GM12878 (cell line): ENCODE data around the gene FREM3. TPM values are rescaled to one million over a fixed set of nuclear protein-coding genes. Genes with fewer than 3 reads are reported as not detected.

Source experiments
- BCL11A ChIP-seq: IDR thresholded peaks from 2 replicates; pipeline ENCODE4 v1.6.1; 2011; ENCODE audit warnings: low read depth, low read length
- BMI1 ChIP-seq: fragments of 450-650 bp; IDR thresholded peaks from 2 replicates; pipeline ENCODE4 v1.6.1; 2016; ENCODE audit warnings: mild to moderate bottlenecking, moderate library complexity, borderline replicate concordance
- HCFC1 ChIP-seq: fragments of 150-350 bp; IDR thresholded peaks from 2 replicates; pipeline ENCODE4 v1.6.1; 2014; ENCODE audit warnings: low read length
- IKZF1 ChIP-seq: fragments of 450-650 bp; conservative IDR thresholded peaks from 2 replicates; pipeline ENCODE4 v1.6.1; 2017; ENCODE audit warnings: antibody characterized with exemption, mild to moderate bottlenecking
- KAT2A ChIP-seq: conservative IDR thresholded peaks from 2 replicates; pipeline ENCODE4 v1.6.1; 2011; ENCODE audit warnings: low read depth, low read length; ENCODE audit not compliant: control insufficient read depth
- NFXL1 ChIP-seq: fragments of 450-650 bp; IDR thresholded peaks from 2 replicates; pipeline ENCODE4 v1.6.1; 2017; ENCODE audit warnings: antibody characterized with exemption, mild to moderate bottlenecking, borderline replicate concordance
- SMAD1 ChIP-seq: fragments of 450-650 bp; IDR thresholded peaks from 2 replicates; pipeline ENCODE4 v1.6.1; 2018; ENCODE audit warnings: mild to moderate bottlenecking, low read depth; ENCODE audit not compliant: partially characterized antibody
- ZNF384 ChIP-seq: IDR thresholded peaks from 2 replicates; pipeline ENCODE4 v1.6.1; 2012; ENCODE audit warnings: low read depth, mild to moderate bottlenecking, low read length, improper control_type of control experiment, borderline replicate concordance
- polyA plus RNA-seq, 11 experiments: library from polyadenylated mRNA; depleted of rRNA in 4 of 11; unstranded in 6 of 11; stranded (reverse) in 5 of 11; fragments of >200 nt; fragmentation: Nextera tagmentation in 4 of 11; fragmentation: Illumina TruSeq in 1 of 11; extraction: Ambion mirVana in 4 of 11; extraction: Trizol in 1 of 11; gene quantifications; 1 replicate in 1 of 11; 2 replicates in 10 of 11; pipeline versions ENCODE4 v1.2.1 to v1.2.3, GENCODE V29; 2011 to 2016; ENCODE audit warnings: inconsistent platforms in 2 of 11, missing spikeins in 2 of 11, low read depth in 1 of 11
- total RNA-seq, 4 experiments: library from RNA; depleted of rRNA in 3 of 4; stranded (reverse); fragments of >200 nt in 3 of 4; fragmentation: Illumina TruSeq in 1 of 4; extraction: Trizol in 1 of 4; gene quantifications; 2 replicates each; pipeline versions ENCODE4 v1.2.1 to v1.2.3, GENCODE V29; 2013 to 2021
- TF ChIP-seq, protein P1 (sequence below): IDR thresholded peaks from 2 replicates; pipeline ENCODE4 v1.6.1; 2012; ENCODE audit warnings: improper control_type of control experiment, low read depth, low read length; ENCODE audit not compliant: insufficient replicate concordance
- TF ChIP-seq, protein P2 (sequence below): fragments of 450-650 bp; IDR thresholded peaks from 2 replicates; pipeline ENCODE4 v1.6.1; 2016; ENCODE audit warnings: mild to moderate bottlenecking

FREM3 gene
- total and polyA plus RNA-seq, 10 of the 15 experiments (the other 5 are each of a cell fraction or from before 2014, with no cell fraction given) = not detected

DNA sequence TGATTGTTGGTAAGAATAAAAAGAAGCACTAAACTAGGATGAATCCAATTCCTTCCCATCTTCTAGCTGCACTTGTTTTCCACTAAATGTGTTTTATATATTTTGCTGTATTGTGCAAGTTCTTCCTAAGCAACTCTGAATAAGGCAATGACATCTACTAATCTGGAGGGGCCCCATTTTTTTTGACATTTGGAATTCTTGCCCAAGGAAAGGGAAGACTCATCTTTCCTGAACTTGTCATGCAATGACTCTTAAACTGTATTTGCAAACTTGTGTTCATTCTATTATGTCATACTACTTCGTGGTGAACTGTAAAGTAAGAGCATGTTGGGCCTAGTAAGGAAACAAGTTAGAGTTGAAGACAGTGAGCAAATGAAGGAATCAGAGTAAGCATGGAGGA is 45.9 kb downstream of the FREM3 start (continued):
- TF ChIP-seq, protein P1, sequence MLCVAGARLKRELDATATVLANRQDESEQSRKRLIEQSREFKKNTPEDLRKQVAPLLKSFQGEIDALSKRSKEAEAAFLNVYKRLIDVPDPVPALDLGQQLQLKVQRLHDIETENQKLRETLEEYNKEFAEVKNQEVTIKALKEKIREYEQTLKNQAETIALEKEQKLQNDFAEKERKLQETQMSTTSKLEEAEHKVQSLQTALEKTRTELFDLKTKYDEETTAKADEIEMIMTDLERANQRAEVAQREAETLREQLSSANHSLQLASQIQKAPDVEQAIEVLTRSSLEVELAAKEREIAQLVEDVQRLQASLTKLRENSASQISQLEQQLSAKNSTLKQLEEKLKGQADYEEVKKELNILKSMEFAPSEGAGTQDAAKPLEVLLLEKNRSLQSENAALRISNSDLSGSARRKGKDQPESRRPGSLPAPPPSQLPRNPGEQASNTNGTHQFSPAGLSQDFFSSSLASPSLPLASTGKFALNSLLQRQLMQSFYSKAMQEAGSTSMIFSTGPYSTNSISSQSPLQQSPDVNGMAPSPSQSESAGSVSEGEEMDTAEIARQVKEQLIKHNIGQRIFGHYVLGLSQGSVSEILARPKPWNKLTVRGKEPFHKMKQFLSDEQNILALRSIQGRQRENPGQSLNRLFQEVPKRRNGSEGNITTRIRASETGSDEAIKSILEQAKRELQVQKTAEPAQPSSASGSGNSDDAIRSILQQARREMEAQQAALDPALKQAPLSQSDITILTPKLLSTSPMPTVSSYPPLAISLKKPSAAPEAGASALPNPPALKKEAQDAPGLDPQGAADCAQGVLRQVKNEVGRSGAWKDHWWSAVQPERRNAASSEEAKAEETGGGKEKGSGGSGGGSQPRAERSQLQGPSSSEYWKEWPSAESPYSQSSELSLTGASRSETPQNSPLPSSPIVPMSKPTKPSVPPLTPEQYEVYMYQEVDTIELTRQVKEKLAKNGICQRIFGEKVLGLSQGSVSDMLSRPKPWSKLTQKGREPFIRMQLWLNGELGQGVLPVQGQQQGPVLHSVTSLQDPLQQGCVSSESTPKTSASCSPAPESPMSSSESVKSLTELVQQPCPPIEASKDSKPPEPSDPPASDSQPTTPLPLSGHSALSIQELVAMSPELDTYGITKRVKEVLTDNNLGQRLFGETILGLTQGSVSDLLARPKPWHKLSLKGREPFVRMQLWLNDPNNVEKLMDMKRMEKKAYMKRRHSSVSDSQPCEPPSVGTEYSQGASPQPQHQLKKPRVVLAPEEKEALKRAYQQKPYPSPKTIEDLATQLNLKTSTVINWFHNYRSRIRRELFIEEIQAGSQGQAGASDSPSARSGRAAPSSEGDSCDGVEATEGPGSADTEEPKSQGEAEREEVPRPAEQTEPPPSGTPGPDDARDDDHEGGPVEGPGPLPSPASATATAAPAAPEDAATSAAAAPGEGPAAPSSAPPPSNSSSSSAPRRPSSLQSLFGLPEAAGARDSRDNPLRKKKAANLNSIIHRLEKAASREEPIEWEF = no peak
- TF ChIP-seq SMAD1 = no peak
- TF ChIP-seq NFXL1 = no peak
- no peak for TF ChIP-seq BMI1
- TF ChIP-seq, protein P2, sequence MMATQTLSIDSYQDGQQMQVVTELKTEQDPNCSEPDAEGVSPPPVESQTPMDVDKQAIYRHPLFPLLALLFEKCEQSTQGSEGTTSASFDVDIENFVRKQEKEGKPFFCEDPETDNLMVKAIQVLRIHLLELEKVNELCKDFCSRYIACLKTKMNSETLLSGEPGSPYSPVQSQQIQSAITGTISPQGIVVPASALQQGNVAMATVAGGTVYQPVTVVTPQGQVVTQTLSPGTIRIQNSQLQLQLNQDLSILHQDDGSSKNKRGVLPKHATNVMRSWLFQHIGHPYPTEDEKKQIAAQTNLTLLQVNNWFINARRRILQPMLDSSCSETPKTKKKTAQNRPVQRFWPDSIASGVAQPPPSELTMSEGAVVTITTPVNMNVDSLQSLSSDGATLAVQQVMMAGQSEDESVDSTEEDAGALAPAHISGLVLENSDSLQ = no peak
- TF ChIP-seq KAT2A = no peak
- TF ChIP-seq BCL11A = no peak
- TF ChIP-seq ZNF384 = no peak
- no peak for TF ChIP-seq IKZF1
- no peak for TF ChIP-seq HCFC1
- TF ChIP-seq, all 136 proteins: peak for 0
